Endothelial cell of umbilical vein (primary cell): ENCODE results near the gene DENND4B. TPM values are rescaled to one million over a fixed set of nuclear protein-coding genes. Genes with fewer than 3 reads are reported as not detected.

ENCODE experiments used
- BruUV-seq: library from RNA; stranded (reverse); fragments of 400-500 nt; replicated peaks from 2 replicates; lab custom pipeline; 2021; lab: Mats Ljungman, UMichigan
- CTCF ChIA-PET: fragments of 300-600, 350-600 bp; sonication (Branson Sonifier 250); formaldehyde crosslinking; loops from one replicate; lab custom pipeline; 2021; ENCODE audit warnings: antibody characterized with exemption, inconsistent platforms; lab: Charles Lee
- POLR2A ChIA-PET: fragments of 300-600, 350-600 bp; sonication (Branson Sonifier 250); formaldehyde crosslinking; loops from one replicate; lab custom pipeline; 2021; ENCODE audit warnings: antibody characterized with exemption, inconsistent platforms; lab: Charles Lee
- DNase-seq: peaks from one replicate; pipeline ENCODE4 v3.0.0-alpha.2; 2011; ENCODE audit warnings: low read depth, low spot score
- FAIRE-seq: peaks from 2 replicates; lab custom pipeline; 2011; peaks lifted over from hg19 to GRCh38; lab: Jason Lieb, UNC
- H2AFZ ChIP-seq: 2 replicates; pipeline ENCODE4 v1.6.0; 2012; ENCODE audit warnings: low read depth, low read length, control low read depth, inconsistent platforms
- H3K27ac ChIP-seq: 2 replicates; pipeline ENCODE4 v1.5.1; 2011; ENCODE audit warnings: low read depth, mild to moderate bottlenecking, control low read depth, low read length, moderate library complexity; ENCODE audit not compliant: insufficient read depth
- H3K27me3 ChIP-seq, 2 experiments: 2 replicates each; pipeline versions ENCODE4 v1.6.0 to v1.6.1; 2011; ENCODE audit warnings: low read length in 2 of 2, mixed read lengths in 1 of 2; ENCODE audit not compliant: control insufficient read depth in 2 of 2, insufficient read depth in 2 of 2
- H3K36me3 ChIP-seq, 2 experiments: 2 replicates in 1 of 2; 3 replicates in 1 of 2; pipeline ENCODE4 v1.5.1; 2011; ENCODE audit warnings: low read length in 2 of 2, mild to moderate bottlenecking in 1 of 2, moderate library complexity in 1 of 2; ENCODE audit not compliant: control insufficient read depth in 2 of 2, insufficient read depth in 2 of 2; ENCODE audit errors: extremely low read depth in 1 of 2
- H3K4me1 ChIP-seq: 3 replicates; pipeline ENCODE4 v1.5.1; 2011; ENCODE audit warnings: mild to moderate bottlenecking, low read length; ENCODE audit not compliant: control insufficient read depth, insufficient read depth; ENCODE audit errors: extremely low read depth
- H3K4me2 ChIP-seq: 2 replicates; pipeline ENCODE4 v1.6.1; 2011; ENCODE audit warnings: low read length, control low read depth, mixed read lengths; ENCODE audit not compliant: insufficient read depth
- H3K4me3 ChIP-seq, 3 experiments: fragments of 200-600 bp in 1 of 3; sonication (generic), shearing (Covaris generic) in 1 of 3; replicated peaks in 1 of 3; 2 replicates each; pipeline ENCODE4 v1.5.1; 2011 to 2016; ENCODE audit warnings: control low read depth in 3 of 3, low read length in 3 of 3, mild to moderate bottlenecking in 2 of 3, inconsistent platforms in 1 of 3, low read depth in 1 of 3, moderate library complexity in 1 of 3; ENCODE audit not compliant: insufficient read depth in 1 of 3
- H3K79me2 ChIP-seq: 2 replicates; pipeline ENCODE4 v1.6.0; 2012; ENCODE audit warnings: low read length, inconsistent platforms; ENCODE audit not compliant: control insufficient read depth, insufficient read depth
- H3K9ac ChIP-seq: replicated peaks from 2 replicates; pipeline ENCODE3; 2011; ENCODE audit warnings: low read length, control low read depth; ENCODE audit not compliant: insufficient read depth; ENCODE audit errors: extremely low read depth
- H3K9me1 ChIP-seq: replicated peaks from 3 replicates; pipeline ENCODE4 v1.6.0; 2011; ENCODE audit warnings: mild to moderate bottlenecking, low read length; ENCODE audit not compliant: control insufficient read depth, insufficient read depth; ENCODE audit errors: extremely low read depth
- H3K9me3 ChIP-seq: replicated peaks from 2 replicates; pipeline ENCODE4 v1.5.1; 2012; ENCODE audit warnings: low read length, inconsistent platforms; ENCODE audit not compliant: control insufficient read depth, insufficient read depth
- H4K20me1 ChIP-seq: replicated peaks from 2 replicates; pipeline ENCODE3; 2011; ENCODE audit warnings: mild to moderate bottlenecking, low read length; ENCODE audit not compliant: control insufficient read depth, insufficient read depth; ENCODE audit errors: extremely low read depth
- EZH2 ChIP-seq: IDR thresholded peaks from 2 replicates; pipeline ENCODE4 v1.6.1; 2012; ENCODE audit warnings: borderline replicate concordance, low read depth, mild to moderate bottlenecking, moderate library complexity, low read length, inconsistent platforms; ENCODE audit not compliant: severe bottlenecking
- FOS ChIP-seq: IDR thresholded peaks from 2 replicates; pipeline ENCODE4 v1.6.1; 2011; ENCODE audit warnings: mild to moderate bottlenecking, low read length, moderate library complexity, borderline replicate concordance; ENCODE audit not compliant: insufficient read depth
- GATA2 ChIP-seq: IDR thresholded peaks from 2 replicates; pipeline ENCODE4 v1.7.0; 2011; ENCODE audit warnings: low read depth, mild to moderate bottlenecking, moderate library complexity, mixed read lengths, low read length; ENCODE audit not compliant: insufficient read length, insufficient read depth
- JUN ChIP-seq: IDR thresholded peaks from 2 replicates; pipeline ENCODE4 v1.6.1; 2011; ENCODE audit warnings: borderline replicate concordance, low read depth; ENCODE audit not compliant: insufficient read length, insufficient read depth
- MYC ChIP-seq: IDR thresholded peaks from one replicate; pipeline ENCODE4 v1.6.1; 2011; ENCODE audit warnings: mild to moderate bottlenecking, low read depth, low read length
- POLR2A ChIP-seq: IDR thresholded peaks from 2 replicates; pipeline ENCODE4 v1.6.1; 2012; ENCODE audit warnings: low read depth, mild to moderate bottlenecking, control low read depth, low read length
- POLR2AphosphoS5 ChIP-seq: IDR thresholded peaks from 2 replicates; pipeline ENCODE4 v1.6.1; 2012; ENCODE audit warnings: low read depth, mild to moderate bottlenecking, control low read depth, low read length, moderate library complexity; ENCODE audit not compliant: insufficient read depth
- dilution Hi-C: fragments of 300-500 bp; cut with MboI; formaldehyde crosslinking; loops from one replicate; pipeline ENCODE4 v1.15.0; 2019; ENCODE audit warnings: low sequenced_read_pairs; ENCODE audit not compliant: extremely low pct_ligation_motif_present
- intact Hi-C: fragments of 100-400 bp; cut with micrococcal nuclease; formaldehyde crosslinking; loops from one replicate; pipeline ENCODE4 v1.10.0; 2022
- polyA plus RNA-seq, 4 experiments: library from polyadenylated mRNA; depleted of rRNA in 3 of 4; stranded (reverse) in 3 of 4; unstranded in 1 of 4; fragments of >200 nt; gene quantifications; 2 replicates each; pipeline versions ENCODE4 v1.2.1 to v1.2.3, GENCODE V29; 2011 to 2012; ENCODE audit warnings: missing spikeins in 1 of 4
- total RNA-seq: library from RNA; stranded (reverse); gene quantifications from 2 replicates; pipeline ENCODE4 v1.2.3, GENCODE V29; 2021
- TF ChIP-seq, protein P1 (sequence below), 2 donors: IDR thresholded peaks; 1 replicate in 1 of 2; 2 replicates in 1 of 2; pipeline ENCODE4 v1.5.1; 2011; ENCODE audit warnings: low read length in 2 of 2, mild to moderate bottlenecking in 2 of 2, moderate library complexity in 2 of 2, control low read depth in 1 of 2, inconsistent platforms in 1 of 2, low read depth in 1 of 2; ENCODE audit not compliant: insufficient read depth in 1 of 2; ENCODE audit errors: extremely low read depth in 1 of 2
- TF ChIP-seq, protein P2 (sequence below): IDR thresholded peaks from 2 replicates; pipeline ENCODE4 v1.6.1; 2011; ENCODE audit not compliant: insufficient read depth, insufficient read length

DENND4B gene
- total and polyA plus RNA-seq, 2 donors (not counting 3 experiments of a cell fraction or from before 2014, with no cell fraction given): 35.6 to 57.8 TPM

DNA sequence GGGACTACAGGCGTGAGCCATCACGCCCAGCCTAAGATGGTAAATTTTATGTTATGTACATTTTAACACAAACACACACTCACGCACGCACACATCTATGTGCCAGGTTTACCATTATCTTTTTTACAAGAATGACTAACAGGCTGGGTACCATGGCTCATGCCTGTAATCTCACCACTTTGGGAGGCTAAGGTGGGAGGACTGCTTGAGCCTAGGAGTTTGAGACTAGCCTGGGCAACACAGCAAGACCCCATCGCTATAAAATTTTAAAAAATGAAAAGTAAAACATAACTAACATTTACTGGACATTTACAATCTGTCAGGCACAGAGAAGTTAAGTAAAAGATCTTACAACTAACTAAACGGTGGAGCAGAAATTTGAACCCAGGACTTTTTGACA, 38.4 kb downstream of the DENND4B start:
- DNase-seq (no peak), FAIRE-seq (no peak)
- H3K36me3 ChIP-seq: peaks cover 0 to 2% of the 10 kb centered on the region in 2 experiments
- no peak overlapping the region for H3K4me3 ChIP-seq
- ChIA-PET CTCF (no interaction called here), POLR2A (interaction anchor here (0.7 kb wide), 1 partner anchor 87 kb away, joined by 3 read pairs; no protein-coding TSS in a partner anchor)
- H2AFZ ChIP-seq: no peak overlapping the region
- intact Hi-C loops: no loop called here
- no peak overlapping the region for H3K4me2 ChIP-seq
- H3K9me1 ChIP-seq: no peaks in the 10 kb centered on the region
- peaks cover 90% of the 10 kb centered on the region for H3K79me2 ChIP-seq
- H3K27ac ChIP-seq: no peak overlapping the region
- no peak overlapping the region for H3K9ac ChIP-seq
- H3K27me3 ChIP-seq: no peaks in the 10 kb centered on the region
- dilution Hi-C loops: no loop called here
- peaks cover 6% of the 10 kb centered on the region for H4K20me1 ChIP-seq
- TF ChIP-seq GATA2 (no peak), MYC (no peak), EZH2 (no peak), POLR2A (no peak), JUN (no peak), POLR2AphosphoS5 (no peak), FOS (no peak)
- TF ChIP-seq, protein P1, sequence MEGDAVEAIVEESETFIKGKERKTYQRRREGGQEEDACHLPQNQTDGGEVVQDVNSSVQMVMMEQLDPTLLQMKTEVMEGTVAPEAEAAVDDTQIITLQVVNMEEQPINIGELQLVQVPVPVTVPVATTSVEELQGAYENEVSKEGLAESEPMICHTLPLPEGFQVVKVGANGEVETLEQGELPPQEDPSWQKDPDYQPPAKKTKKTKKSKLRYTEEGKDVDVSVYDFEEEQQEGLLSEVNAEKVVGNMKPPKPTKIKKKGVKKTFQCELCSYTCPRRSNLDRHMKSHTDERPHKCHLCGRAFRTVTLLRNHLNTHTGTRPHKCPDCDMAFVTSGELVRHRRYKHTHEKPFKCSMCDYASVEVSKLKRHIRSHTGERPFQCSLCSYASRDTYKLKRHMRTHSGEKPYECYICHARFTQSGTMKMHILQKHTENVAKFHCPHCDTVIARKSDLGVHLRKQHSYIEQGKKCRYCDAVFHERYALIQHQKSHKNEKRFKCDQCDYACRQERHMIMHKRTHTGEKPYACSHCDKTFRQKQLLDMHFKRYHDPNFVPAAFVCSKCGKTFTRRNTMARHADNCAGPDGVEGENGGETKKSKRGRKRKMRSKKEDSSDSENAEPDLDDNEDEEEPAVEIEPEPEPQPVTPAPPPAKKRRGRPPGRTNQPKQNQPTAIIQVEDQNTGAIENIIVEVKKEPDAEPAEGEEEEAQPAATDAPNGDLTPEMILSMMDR (IDR thresholded peaks at IDR 0.05; ENCODE audit: extremely low read depth in 1 of 2, insufficient read depth in 1 of 2, low read depth in 1 of 2, low read length in 2 of 2): no peak
- TF ChIP-seq, protein P2, sequence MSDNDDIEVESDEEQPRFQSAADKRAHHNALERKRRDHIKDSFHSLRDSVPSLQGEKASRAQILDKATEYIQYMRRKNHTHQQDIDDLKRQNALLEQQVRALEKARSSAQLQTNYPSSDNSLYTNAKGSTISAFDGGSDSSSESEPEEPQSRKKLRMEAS: no peak
- no TSS peak for BruUV-seq
- H3K9me3 ChIP-seq: no peaks in the 10 kb centered on the region
- H3K4me1 ChIP-seq: no peaks in the 10 kb centered on the region
